Testis (tissue), 2 donors: ENCODE results near the gene OTOL1.

ENCODE experiments used
- POLR2A ChIP-seq: fragments of 450-650 bp; IDR thresholded peaks from one replicate; pipeline ENCODE4 v1.6.1; 2017; ENCODE audit warnings: antibody characterized with exemption, mild to moderate bottlenecking, moderate library complexity
- TF ChIP-seq, protein P1 (sequence below), 3 experiments: fragments of 450-650 bp in 2 of 3; fragments of 200-600 bp in 1 of 3; sonication (generic) in 1 of 3; IDR thresholded peaks; one replicate each; pipeline ENCODE4 v1.5.1; 2016 to 2019; ENCODE audit warnings: antibody characterized with exemption in 3 of 3, mild to moderate bottlenecking in 2 of 3, moderate library complexity in 1 of 3

DNA sequence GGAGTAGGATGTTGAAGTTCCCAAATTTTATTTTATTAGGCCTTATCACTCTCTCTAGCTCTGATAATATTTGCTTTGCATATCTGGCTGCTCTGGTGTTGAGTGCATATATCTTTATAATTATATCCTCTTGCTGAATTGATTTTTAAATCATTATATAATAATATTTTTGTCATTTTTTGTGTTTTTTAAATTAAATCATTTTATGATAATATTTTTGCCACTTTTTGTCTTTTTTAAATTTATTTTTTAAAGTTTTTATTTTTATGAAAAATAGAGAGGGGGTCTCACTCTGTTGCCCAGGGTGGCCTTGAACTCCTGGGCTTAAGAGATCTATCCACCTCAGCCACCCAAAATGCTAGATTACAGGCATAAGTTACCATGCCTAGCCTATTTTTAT is 34.5 kb upstream of the OTOL1 start:
- TF ChIP-seq, protein P1, sequence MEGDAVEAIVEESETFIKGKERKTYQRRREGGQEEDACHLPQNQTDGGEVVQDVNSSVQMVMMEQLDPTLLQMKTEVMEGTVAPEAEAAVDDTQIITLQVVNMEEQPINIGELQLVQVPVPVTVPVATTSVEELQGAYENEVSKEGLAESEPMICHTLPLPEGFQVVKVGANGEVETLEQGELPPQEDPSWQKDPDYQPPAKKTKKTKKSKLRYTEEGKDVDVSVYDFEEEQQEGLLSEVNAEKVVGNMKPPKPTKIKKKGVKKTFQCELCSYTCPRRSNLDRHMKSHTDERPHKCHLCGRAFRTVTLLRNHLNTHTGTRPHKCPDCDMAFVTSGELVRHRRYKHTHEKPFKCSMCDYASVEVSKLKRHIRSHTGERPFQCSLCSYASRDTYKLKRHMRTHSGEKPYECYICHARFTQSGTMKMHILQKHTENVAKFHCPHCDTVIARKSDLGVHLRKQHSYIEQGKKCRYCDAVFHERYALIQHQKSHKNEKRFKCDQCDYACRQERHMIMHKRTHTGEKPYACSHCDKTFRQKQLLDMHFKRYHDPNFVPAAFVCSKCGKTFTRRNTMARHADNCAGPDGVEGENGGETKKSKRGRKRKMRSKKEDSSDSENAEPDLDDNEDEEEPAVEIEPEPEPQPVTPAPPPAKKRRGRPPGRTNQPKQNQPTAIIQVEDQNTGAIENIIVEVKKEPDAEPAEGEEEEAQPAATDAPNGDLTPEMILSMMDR (IDR thresholded peaks at IDR 0.05): no peak
- no peak for TF ChIP-seq POLR2A
